ENCODE data around the gene NDUFS2.

- TF ChIP-seq CTCF (conservative IDR thresholded peaks at IDR 0.05; ENCODE audit: low read length): no peak
- no peak for TF ChIP-seq EZH2phosphoT487 (IDR thresholded peaks at IDR 0.05; ENCODE audit: borderline replicate concordance)
These were observed 11.1 kb upstream of the NDUFS2 start for GRCh38 chr1:161190962-161191521.
